Endothelial cell (in vitro differentiated cells): ENCODE measurements around the gene FAM120A. TPM values are rescaled to one million over a fixed set of nuclear protein-coding genes. Genes with fewer than 3 reads are reported as not detected.
A peak's percentile ranks its signal among the peaks of the same experiment; 100 is the strongest.

Source experiments
- DNase-seq: peaks from one replicate; pipeline ENCODE4 v3.0.0; 2021; ENCODE audit warnings: low spot score
- H3K27ac Mint-ChIP-seq: one replicate; pipeline ENCODE4 v1.8.0; 2021; ENCODE audit warnings: mixed read lengths, inconsistent platforms; ENCODE audit not compliant: unreplicated experiment
- H3K27me3 Mint-ChIP-seq: one replicate; pipeline ENCODE4 v1.8.0; 2021; ENCODE audit warnings: mild to moderate bottlenecking, moderate library complexity, mixed read lengths, inconsistent platforms; ENCODE audit not compliant: unreplicated experiment
- H3K36me3 Mint-ChIP-seq: one replicate; pipeline ENCODE4 v1.8.0; 2021; ENCODE audit warnings: mild to moderate bottlenecking, low read depth, mixed read lengths, inconsistent platforms; ENCODE audit not compliant: unreplicated experiment
- H3K4me1 Mint-ChIP-seq: one replicate; pipeline ENCODE4 v1.8.0; 2021; ENCODE audit warnings: mild to moderate bottlenecking, mixed read lengths, inconsistent platforms; ENCODE audit not compliant: unreplicated experiment
- H3K4me3 Mint-ChIP-seq: one replicate; pipeline ENCODE4 v1.8.0; 2021; ENCODE audit warnings: mild to moderate bottlenecking, mixed read lengths, inconsistent platforms; ENCODE audit not compliant: unreplicated experiment
- H3K9me3 Mint-ChIP-seq: one replicate; pipeline ENCODE4 v1.8.0; 2021; ENCODE audit warnings: mixed read lengths, inconsistent platforms; ENCODE audit not compliant: unreplicated experiment
- CTCF ChIP-seq: fragments of 200-600 bp; sonication (generic); IDR thresholded peaks from one replicate; pipeline ENCODE4 v1.5.0; 2021; ENCODE audit warnings: antibody characterized with exemption; ENCODE audit not compliant: unreplicated experiment
- total RNA-seq: library from RNA; stranded (reverse); fragmentation: NEBNext Ultra II Directional; extraction: Animal tissue kit (Norgen Biotek cat#: 25700); gene quantifications from one replicate; pipeline ENCODE4 v1.2.1, GENCODE V29; 2021; ENCODE audit not compliant: unreplicated experiment

The FAM120A gene
- total RNA-seq, 1 donor from 2014 or later: 56.1 TPM

- Mint-ChIP-seq H3K9me3 (no peaks in the 10 kb centered on the region), H3K36me3 (no peaks in the 10 kb centered on the region), H3K27ac (no peak overlapping the region), H3K4me1 (peaks cover 3% of the 10 kb centered on the region), H3K4me3 (no peak overlapping the region), H3K27me3 (peaks cover 1% of the 10 kb centered on the region)
- no peak for TF ChIP-seq CTCF
- DNase-seq: no peak
These were observed 23.6 kb downstream of the FAM120A start for GRCh38 chr9:93475108-93475507.

GRCh38 chr9:93475856-93476255 lies 24.4 kb downstream of the FAM120A start:
- no peak for DNase-seq
- Mint-ChIP-seq H3K27ac (peak overlapping the region; percentile 37), H3K9me3 (no peaks in the 10 kb centered on the region)

GRCh38 chr9:93476924-93477323 lies 25.4 kb downstream of the FAM120A start:
- H3K4me1 Mint-ChIP-seq: peaks cover 4% of the 10 kb centered on the region
- no peak overlapping the region for H3K27ac Mint-ChIP-seq
- no peak for DNase-seq
- no peak for TF ChIP-seq CTCF
- no peak overlapping the region for H3K4me3 Mint-ChIP-seq
- no peaks in the 10 kb centered on the region for H3K9me3 Mint-ChIP-seq
- peaks cover 1% of the 10 kb centered on the region for H3K27me3 Mint-ChIP-seq
- no peaks in the 10 kb centered on the region for H3K36me3 Mint-ChIP-seq

More at GRCh38 chr9:93475856-93476255, 24.4 kb downstream of the FAM120A start:
- TF ChIP-seq CTCF: no peak
- no peak overlapping the region for H3K4me3 Mint-ChIP-seq
- H3K4me1 Mint-ChIP-seq: peaks cover 4% of the 10 kb centered on the region
- no peaks in the 10 kb centered on the region for H3K36me3 Mint-ChIP-seq
- peaks cover 1% of the 10 kb centered on the region for H3K27me3 Mint-ChIP-seq

GRCh38 chr9:93477397-93477796 lies 25.9 kb downstream of the FAM120A start:
- peaks cover 4% of the 10 kb centered on the region for H3K4me1 Mint-ChIP-seq
- H3K27me3 Mint-ChIP-seq: peaks cover 1% of the 10 kb centered on the region
- TF ChIP-seq CTCF: no peak
- H3K9me3 Mint-ChIP-seq: no peaks in the 10 kb centered on the region
- DNase-seq: no peak
- no peaks in the 10 kb centered on the region for H3K36me3 Mint-ChIP-seq
- H3K27ac Mint-ChIP-seq: no peak overlapping the region
- H3K4me3 Mint-ChIP-seq: no peak overlapping the region

- no peak overlapping the region for H3K27ac Mint-ChIP-seq
- peaks cover 1% of the 10 kb centered on the region for H3K27me3 Mint-ChIP-seq
- peaks cover 4% of the 10 kb centered on the region for H3K4me1 Mint-ChIP-seq
- H3K4me3 Mint-ChIP-seq: no peak overlapping the region
- no peak for TF ChIP-seq CTCF
- H3K9me3 Mint-ChIP-seq: no peaks in the 10 kb centered on the region
- DNase-seq: no peak
- no peaks in the 10 kb centered on the region for H3K36me3 Mint-ChIP-seq
These were observed 28.2 kb downstream of the FAM120A start for GRCh38 chr9:93479726-93480125.
